ENCODE measurements around the gene DZIP3. TPM values are rescaled to one million over a fixed set of nuclear protein-coding genes. Genes with fewer than 3 reads are reported as not detected.
"Not testable (repeated sequence)": the region's sequence is repeated elsewhere in the genome, so short reads cannot be mapped to it uniquely, and the experiment has no call there.

Gene DZIP3
- total RNA-seq, 2 experiments from 2014 or later: 11.3 to 11.4 TPM

- no peak for DNase-seq
- H3K4me3 Mint-ChIP-seq: no peak overlapping the region
- CTCF ChIA-PET: interaction anchor here (0.7 to 8.5 kb wide), 18 partner anchors 11 to 362 kb away, joined by 3 to 127 read pairs (median 4); partner anchors contain the start of gene CIP2A
- no peaks in the 10 kb centered on the region for H3K36me3 Mint-ChIP-seq
- POLR2A ChIA-PET: interaction anchor here (1.1 kb wide), 1 partner anchor 73 kb away, joined by 3 read pairs; the partner anchor contains the start of genes CIP2A and DZIP3
- H3K4me1 Mint-ChIP-seq (ENCODE audit: low read depth): peaks cover 5% of the 10 kb centered on the region
- no peak overlapping the region for H3K27ac Mint-ChIP-seq
- peaks cover 2% of the 10 kb centered on the region for H3K9me3 Mint-ChIP-seq
- H3K27me3 Mint-ChIP-seq: no peaks in the 10 kb centered on the region
- intact Hi-C loops (cut with micrococcal nuclease): loop anchor here (1.0 to 5.0 kb wide), 5 partner anchors 157 to 421 kb away; no protein-coding TSS in a partner anchor
Observed at GRCh38 chr3:108661699-108662098, 72.2 kb downstream of the DZIP3 start.

GRCh38 chr3:108662142-108662738 lies 72.7 kb downstream of the DZIP3 start:
- H3K36me3 Mint-ChIP-seq: no peaks in the 10 kb centered on the region
- ChIA-PET CTCF (interaction anchor here (0.6 to 8.5 kb wide), 28 partner anchors 9 to 421 kb away, joined by 3 to 127 read pairs (median 3); partner anchors contain the start of gene CIP2A), POLR2A (interaction anchor here (1.1 kb wide), 1 partner anchor 73 kb away, joined by 3 read pairs; the partner anchor contains the start of genes CIP2A and DZIP3)
- H3K4me3 Mint-ChIP-seq: no peak overlapping the region
- H3K9me3 Mint-ChIP-seq: peaks cover 2% of the 10 kb centered on the region
- no peaks in the 10 kb centered on the region for H3K27me3 Mint-ChIP-seq
- H3K27ac Mint-ChIP-seq: no peak overlapping the region
- intact Hi-C loops (cut with micrococcal nuclease): loop anchor here (1.0 to 5.0 kb wide), 5 partner anchors 156 to 420 kb away; no protein-coding TSS in a partner anchor
- peak; percentile 40 for DNase-seq
- H3K4me1 Mint-ChIP-seq (ENCODE audit: low read depth): peaks cover 11% of the 10 kb centered on the region

GRCh38 chr3:108664266-108664665 lies 74.7 kb downstream of the DZIP3 start:
- intact Hi-C loops (cut with micrococcal nuclease): loop anchor here (5.0 kb wide), 1 partner anchor 418 kb away; no protein-coding TSS in a partner anchor
- Mint-ChIP-seq H3K27ac (no peak overlapping the region), H3K4me1 (ENCODE audit: low read depth) (peaks cover 13% of the 10 kb centered on the region), H3K27me3 (no peaks in the 10 kb centered on the region), H3K9me3 (peaks cover 2% of the 10 kb centered on the region), H3K36me3 (no peaks in the 10 kb centered on the region), H3K4me3 (no peak overlapping the region)
- ChIA-PET CTCF (interaction anchor here (1.5 to 8.5 kb wide), 5 partner anchors 9 to 418 kb away, joined by 3 to 127 read pairs (median 3); no protein-coding TSS in a partner anchor), POLR2A (interaction anchor here (1.6 kb wide), 1 partner anchor 249 kb away, joined by 3 read pairs; no protein-coding TSS in a partner anchor)
- DNase-seq: no peak

- H3K4me1 Mint-ChIP-seq (ENCODE audit: low read depth): peaks cover 10% of the 10 kb centered on the region
- ChIA-PET POLR2A (interaction anchor here (0.6 kb wide), 1 partner anchor 344 kb away, joined by 3 read pairs; no protein-coding TSS in a partner anchor), CTCF (interaction anchor here (0.7 to 8.5 kb wide), 3 partner anchors 151 to 415 kb away, joined by 3 to 127 read pairs (median 3); no protein-coding TSS in a partner anchor)
- DNase-seq: no peak
- no peak overlapping the region for H3K27ac Mint-ChIP-seq
- peaks cover 6% of the 10 kb centered on the region for H3K36me3 Mint-ChIP-seq
- no peak overlapping the region for H3K4me3 Mint-ChIP-seq
- H3K9me3 Mint-ChIP-seq: no peaks in the 10 kb centered on the region
- no peaks in the 10 kb centered on the region for H3K27me3 Mint-ChIP-seq
- intact Hi-C loops (cut with micrococcal nuclease): no loop called here
Observed at GRCh38 chr3:108667312-108667711, 77.8 kb downstream of the DZIP3 start.

GRCh38 chr3:108669208-108669607 lies 79.7 kb downstream of the DZIP3 start:
- CTCF ChIA-PET: interaction anchor here (0.6 to 8.5 kb wide), 3 partner anchors 15 to 245 kb away, joined by 3 to 127 read pairs (median 4); no protein-coding TSS in a partner anchor
- Mint-ChIP-seq H3K27ac (no peak overlapping the region), H3K4me1 (ENCODE audit: low read depth) (peaks cover 11% of the 10 kb centered on the region), H3K36me3 (peaks cover 10% of the 10 kb centered on the region), H3K4me3 (no peak overlapping the region), H3K9me3 (no peaks in the 10 kb centered on the region), H3K27me3 (no peaks in the 10 kb centered on the region)
- intact Hi-C loops (cut with micrococcal nuclease): no loop called here
- POLR2A ChIA-PET: no interaction called here
- no peak for DNase-seq

- CTCF ChIA-PET: interaction anchor here (0.9 to 1.9 kb wide), 5 partner anchors 8 to 242 kb away, joined by 3 to 9 read pairs (median 3); no protein-coding TSS in a partner anchor
- H3K36me3 Mint-ChIP-seq: peaks cover 22% of the 10 kb centered on the region
- peaks cover 2% of the 10 kb centered on the region for H3K4me1 Mint-ChIP-seq (ENCODE audit: low read depth)
- H3K4me3 Mint-ChIP-seq: no peak overlapping the region
- no peaks in the 10 kb centered on the region for H3K9me3 Mint-ChIP-seq
- intact Hi-C loops (cut with micrococcal nuclease): no loop called here
- DNase-seq: no peak
- no peak overlapping the region for H3K27ac Mint-ChIP-seq
- POLR2A ChIA-PET: no interaction called here
- no peaks in the 10 kb centered on the region for H3K27me3 Mint-ChIP-seq
Observed at GRCh38 chr3:108672701-108673100, 83.2 kb downstream of the DZIP3 start.

GRCh38 chr3:108673988-108674661 lies 84.6 kb downstream of the DZIP3 start:
- H3K36me3 Mint-ChIP-seq: peaks cover 24% of the 10 kb centered on the region
- ChIA-PET POLR2A (no interaction called here), CTCF (interaction anchor here (0.6 to 1.9 kb wide), 5 partner anchors 12 to 539 kb away, joined by 3 to 9 read pairs (median 5); no protein-coding TSS in a partner anchor)
- no peak overlapping the region for H3K27ac Mint-ChIP-seq
- H3K4me3 Mint-ChIP-seq: no peak overlapping the region
- intact Hi-C loops (cut with micrococcal nuclease): no loop called here
- H3K4me1 Mint-ChIP-seq (ENCODE audit: low read depth): peaks cover 2% of the 10 kb centered on the region
- no peaks in the 10 kb centered on the region for H3K9me3 Mint-ChIP-seq
- no peak for DNase-seq
- H3K27me3 Mint-ChIP-seq: no peaks in the 10 kb centered on the region

GRCh38 chr3:108677811-108678210 lies 88.3 kb downstream of the DZIP3 start:
- DNase-seq: no peak
- POLR2A ChIA-PET: no interaction called here
- peaks cover 25% of the 10 kb centered on the region for H3K36me3 Mint-ChIP-seq
- no peak overlapping the region for H3K4me3 Mint-ChIP-seq
- H3K27me3 Mint-ChIP-seq: no peaks in the 10 kb centered on the region
- CTCF ChIA-PET: no interaction called here
- intact Hi-C loops (cut with micrococcal nuclease): no loop called here
- no peak overlapping the region for H3K27ac Mint-ChIP-seq
- peaks cover 2% of the 10 kb centered on the region for H3K4me1 Mint-ChIP-seq (ENCODE audit: low read depth)
- no peaks in the 10 kb centered on the region for H3K9me3 Mint-ChIP-seq

GRCh38 chr3:108692286-108692685 lies 102.8 kb downstream of the DZIP3 start:
- intact Hi-C loops (cut with micrococcal nuclease); CTCF ChIA-PET; H3K4me1 Mint-ChIP-seq (ENCODE audit: low read depth); H3K27ac Mint-ChIP-seq; POLR2A ChIA-PET; H3K27me3 Mint-ChIP-seq; DNase-seq; H3K4me3 Mint-ChIP-seq: not testable (repeated sequence)
- H3K9me3 Mint-ChIP-seq: peaks cover 14% of the 10 kb centered on the region
- H3K36me3 Mint-ChIP-seq: peaks cover 38% of the 10 kb centered on the region

- Mint-ChIP-seq H3K36me3 (peaks cover 24% of the 10 kb centered on the region), H3K27ac (no peak overlapping the region), H3K9me3 (peaks cover 14% of the 10 kb centered on the region), H3K4me3 (no peak overlapping the region), H3K27me3 (no peaks in the 10 kb centered on the region), H3K4me1 (ENCODE audit: low read depth) (no peaks in the 10 kb centered on the region)
- intact Hi-C loops (cut with micrococcal nuclease): no loop called here
- DNase-seq: no peak
- ChIA-PET POLR2A (no interaction called here), CTCF (no interaction called here)
Observed at GRCh38 chr3:108698461-108698860, 108.9 kb downstream of the DZIP3 start.

- no peak for DNase-seq
- Mint-ChIP-seq H3K4me1 (ENCODE audit: low read depth) (no peaks in the 10 kb centered on the region), H3K27me3 (no peaks in the 10 kb centered on the region), H3K4me3 (no peak overlapping the region), H3K36me3 (peaks cover 17% of the 10 kb centered on the region), H3K9me3 (peaks cover 16% of the 10 kb centered on the region), H3K27ac (no peak overlapping the region)
- intact Hi-C loops (cut with micrococcal nuclease): no loop called here
- CTCF ChIA-PET: no interaction called here
- POLR2A ChIA-PET: no interaction called here
Observed at GRCh38 chr3:108705045-108705444, 115.5 kb downstream of the DZIP3 start.

- Mint-ChIP-seq H3K36me3 (no peaks in the 10 kb centered on the region), H3K27me3 (no peaks in the 10 kb centered on the region), H3K9me3 (no peaks in the 10 kb centered on the region), H3K4me1 (ENCODE audit: low read depth) (no peaks in the 10 kb centered on the region), H3K27ac (no peak overlapping the region), H3K4me3 (no peak overlapping the region)
- no peak for DNase-seq
- ChIA-PET CTCF (no interaction called here), POLR2A (no interaction called here)
- intact Hi-C loops (cut with micrococcal nuclease): no loop called here
Observed at GRCh38 chr3:108713009-108713516, 123.5 kb downstream of the DZIP3 start.

Data from activated CD4-positive, alpha-beta memory T cell treated with anti-CD3 and anti-CD28 coated beads for 36 hours (primary cell).